ENCODE measurements around the gene PAX5. TPM values are rescaled to one million over a fixed set of nuclear protein-coding genes. Genes with fewer than 3 reads are reported as not detected.

Gene PAX5
- total and polyA plus RNA-seq, 9 donors: 0.02 to 0.28 (median 0.05) TPM; not detected in 6

DNA sequence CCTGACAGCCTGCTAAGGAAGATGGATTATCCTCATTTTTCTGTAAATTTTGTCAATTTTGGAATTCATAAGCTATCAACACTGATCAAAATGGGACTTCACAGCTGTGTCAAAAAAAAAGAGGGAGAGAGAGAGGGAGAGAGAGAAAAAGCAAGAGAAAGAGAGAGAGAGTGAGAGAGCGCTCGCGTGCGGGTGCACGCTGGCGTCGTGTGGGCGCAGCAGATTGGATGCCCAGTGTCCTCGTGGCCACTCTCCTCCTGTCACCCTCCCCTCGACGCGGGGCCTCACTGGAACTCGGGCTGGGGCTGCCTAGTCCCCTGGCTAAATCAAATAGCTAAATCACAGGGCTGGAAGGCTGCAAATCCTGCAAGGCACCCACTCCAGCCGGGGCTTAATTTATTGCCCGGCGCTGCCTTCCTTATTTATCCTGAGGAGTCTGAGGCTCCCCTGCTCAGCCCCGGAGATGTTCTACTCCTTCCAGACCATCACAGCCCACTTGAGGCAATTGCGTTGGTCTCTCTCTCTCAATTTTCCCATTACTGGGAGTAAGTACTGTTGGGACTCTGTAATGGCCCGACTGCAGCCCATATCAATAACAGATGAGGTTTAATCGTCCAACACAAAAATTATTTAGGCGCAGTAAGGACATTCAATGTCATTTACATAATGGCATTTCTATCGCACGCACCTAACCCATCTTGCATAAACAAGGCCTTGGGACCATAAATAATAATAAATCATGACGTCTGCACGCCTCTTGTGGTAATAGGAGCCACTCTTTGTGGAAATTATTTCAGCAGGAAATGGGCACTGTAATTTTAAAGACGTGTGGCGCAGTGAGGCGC is 94.2 kb downstream of the PAX5 start:
- H3K9me3 ChIP-seq: no peaks in the 10 kb centered on the region
- no peak overlapping the region for H3K4me3 ChIP-seq
- no peaks in the 10 kb centered on the region for H3K4me1 ChIP-seq (ENCODE audit: insufficient read depth)
- no peaks in the 10 kb centered on the region for H3K36me3 ChIP-seq
- H3K27ac ChIP-seq: no peak overlapping the region
- intact Hi-C loops (cut with DNase I): no loop called here
- TF ChIP-seq EP300 (IDR thresholded peaks at IDR 0.05): no peak
- WGBS, 3 donors: 45 to 54% (median 49%) methylated on average over 28 of the region's 28 CpGs
- DNase-seq: no peak
- no peaks in the 10 kb centered on the region for H3K27me3 ChIP-seq

DNA sequence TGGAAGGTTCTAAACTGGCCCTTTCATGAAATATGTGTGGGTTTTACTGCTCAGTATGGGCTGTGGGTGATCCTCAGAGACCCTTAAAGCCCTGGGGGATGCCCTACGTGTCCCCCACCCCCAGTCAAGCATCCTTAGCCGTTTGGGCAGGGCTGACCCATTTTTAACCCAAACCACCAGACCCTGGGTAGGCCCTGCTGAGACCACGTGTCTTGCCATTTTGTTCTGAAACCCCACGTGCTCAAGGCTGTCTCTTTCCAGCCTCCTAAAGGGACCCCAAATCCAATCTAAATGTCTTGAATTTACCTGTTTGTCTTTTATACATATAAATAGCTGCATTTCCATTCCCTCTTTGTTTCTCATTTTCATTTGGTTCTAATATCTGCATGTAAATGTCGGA is 94.9 kb downstream of the PAX5 start:
- no peaks in the 10 kb centered on the region for H3K4me1 ChIP-seq (ENCODE audit: insufficient read depth)
- TF ChIP-seq EP300 (IDR thresholded peaks at IDR 0.05): no peak
- no peak for TF ChIP-seq POLR2A (IDR thresholded peaks at IDR 0.05)
- TF ChIP-seq, protein P1, sequence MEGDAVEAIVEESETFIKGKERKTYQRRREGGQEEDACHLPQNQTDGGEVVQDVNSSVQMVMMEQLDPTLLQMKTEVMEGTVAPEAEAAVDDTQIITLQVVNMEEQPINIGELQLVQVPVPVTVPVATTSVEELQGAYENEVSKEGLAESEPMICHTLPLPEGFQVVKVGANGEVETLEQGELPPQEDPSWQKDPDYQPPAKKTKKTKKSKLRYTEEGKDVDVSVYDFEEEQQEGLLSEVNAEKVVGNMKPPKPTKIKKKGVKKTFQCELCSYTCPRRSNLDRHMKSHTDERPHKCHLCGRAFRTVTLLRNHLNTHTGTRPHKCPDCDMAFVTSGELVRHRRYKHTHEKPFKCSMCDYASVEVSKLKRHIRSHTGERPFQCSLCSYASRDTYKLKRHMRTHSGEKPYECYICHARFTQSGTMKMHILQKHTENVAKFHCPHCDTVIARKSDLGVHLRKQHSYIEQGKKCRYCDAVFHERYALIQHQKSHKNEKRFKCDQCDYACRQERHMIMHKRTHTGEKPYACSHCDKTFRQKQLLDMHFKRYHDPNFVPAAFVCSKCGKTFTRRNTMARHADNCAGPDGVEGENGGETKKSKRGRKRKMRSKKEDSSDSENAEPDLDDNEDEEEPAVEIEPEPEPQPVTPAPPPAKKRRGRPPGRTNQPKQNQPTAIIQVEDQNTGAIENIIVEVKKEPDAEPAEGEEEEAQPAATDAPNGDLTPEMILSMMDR (IDR thresholded peaks at IDR 0.05): no peak
- H3K27ac ChIP-seq: no peak overlapping the region
- no peaks in the 10 kb centered on the region for H3K27me3 ChIP-seq
- no peak overlapping the region for H3K4me3 ChIP-seq
- 59 to 62% (median 61%) methylated on average over 5 of the region's 5 CpGs for WGBS, 3 donors
- no peaks in the 10 kb centered on the region for H3K36me3 ChIP-seq
- DNase-seq: no peak
- intact Hi-C loops (cut with DNase I): no loop called here
- no peaks in the 10 kb centered on the region for H3K9me3 ChIP-seq

DNA sequence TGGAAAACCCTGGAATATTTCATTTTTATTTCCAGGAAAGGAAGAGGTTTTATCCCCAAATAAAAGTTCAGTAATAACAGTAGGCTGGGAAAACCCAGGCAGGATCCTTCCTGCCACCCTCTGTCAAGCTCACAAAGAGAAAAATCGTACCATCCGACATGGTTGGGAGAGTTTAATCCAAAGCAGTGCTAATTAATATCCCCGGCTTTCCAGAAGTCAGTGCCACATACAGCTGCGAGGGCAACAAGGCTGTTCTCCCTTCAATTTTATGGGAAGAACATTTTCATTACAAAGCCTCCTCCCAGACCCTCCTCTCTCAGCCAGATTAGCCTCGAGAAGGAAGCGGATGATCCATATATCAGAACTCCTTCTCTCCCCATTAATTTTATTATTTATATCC is 95.5 kb downstream of the PAX5 start:
- Histone ChIP-seq H3K9me3 (no peaks in the 10 kb centered on the region), H3K27ac (no peak overlapping the region), H3K27me3 (no peaks in the 10 kb centered on the region), H3K36me3 (no peaks in the 10 kb centered on the region), H3K4me3 (no peak overlapping the region), H3K4me1 (ENCODE audit: insufficient read depth) (no peaks in the 10 kb centered on the region)
- intact Hi-C loops (cut with DNase I): no loop called here
- DNase-seq: no peak
- no peak for TF ChIP-seq EP300 (IDR thresholded peaks at IDR 0.05)
- TF ChIP-seq, protein P1 (IDR thresholded peaks at IDR 0.05): no peak
- TF ChIP-seq POLR2A (IDR thresholded peaks at IDR 0.05): no peak
- WGBS, 3 donors: 30 to 39% (median 33%) methylated on average over 6 of the region's 6 CpGs

DNA sequence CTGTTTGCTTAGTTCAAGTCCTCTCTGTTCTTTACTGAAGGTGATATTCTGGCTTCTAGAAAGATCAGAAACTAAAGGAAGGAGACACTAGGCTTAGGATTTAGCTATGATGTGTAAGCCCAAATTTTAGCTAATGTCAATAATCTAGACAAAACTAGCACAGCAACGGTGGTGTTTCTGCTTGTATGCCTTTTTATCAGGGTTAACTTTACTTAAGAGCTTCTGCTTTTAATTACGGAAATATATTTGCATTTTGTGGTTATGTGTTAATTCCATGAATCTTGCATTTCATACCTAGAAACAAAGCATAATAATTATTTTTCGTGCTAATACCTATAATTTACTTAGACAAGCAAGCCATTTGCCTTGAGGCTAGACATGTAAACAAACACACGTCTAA is 96.1 kb downstream of the PAX5 start:
- Histone ChIP-seq H3K36me3 (no peaks in the 10 kb centered on the region), H3K27me3 (no peaks in the 10 kb centered on the region), H3K4me3 (no peak overlapping the region), H3K4me1 (ENCODE audit: insufficient read depth) (no peaks in the 10 kb centered on the region), H3K27ac (no peak overlapping the region), H3K9me3 (no peaks in the 10 kb centered on the region)
- TF ChIP-seq, protein P1 (IDR thresholded peaks at IDR 0.05): no peak
- TF ChIP-seq EP300 (IDR thresholded peaks at IDR 0.05) (no peak), POLR2A (IDR thresholded peaks at IDR 0.05) (no peak)
- WGBS, 3 donors: 50 to 55% (median 53%) methylated on average over 4 of the region's 4 CpGs
- DNase-seq: no peak
- intact Hi-C loops (cut with DNase I): no loop called here

DNA sequence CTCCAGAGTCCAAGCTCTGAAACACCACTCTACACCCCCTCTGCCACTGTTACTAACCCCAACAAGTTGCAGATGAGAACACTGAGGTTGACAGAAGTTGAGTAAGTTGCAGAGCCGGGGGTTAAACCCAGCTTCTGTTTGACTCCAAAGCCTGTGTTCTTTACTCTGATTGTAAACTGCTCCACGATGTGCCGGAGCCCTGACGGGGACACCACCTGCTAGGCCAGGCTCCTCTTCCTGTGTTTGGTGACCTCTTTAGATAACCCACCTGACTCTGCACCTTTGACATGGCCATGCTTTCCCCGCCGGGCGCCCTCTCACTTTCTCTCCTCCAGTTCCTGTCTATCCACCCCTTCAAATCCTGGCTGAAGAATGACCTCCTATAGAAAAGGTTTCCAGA is 96.7 kb downstream of the PAX5 start:
- Histone ChIP-seq H3K4me1 (ENCODE audit: insufficient read depth) (no peaks in the 10 kb centered on the region), H3K27me3 (no peaks in the 10 kb centered on the region), H3K9me3 (no peaks in the 10 kb centered on the region), H3K36me3 (no peaks in the 10 kb centered on the region), H3K27ac (no peak overlapping the region), H3K4me3 (no peak overlapping the region)
- TF ChIP-seq, protein P1 (IDR thresholded peaks at IDR 0.05): no peak
- no peak for TF ChIP-seq POLR2A (IDR thresholded peaks at IDR 0.05)
- no peak for TF ChIP-seq EP300 (IDR thresholded peaks at IDR 0.05)
- intact Hi-C loops (cut with DNase I): no loop called here
- DNase-seq: no peak
- 51 to 72% (median 60%) methylated on average over 7 of the region's 7 CpGs for WGBS, 3 donors

Measured in ovary (tissue), 9 donors.